GM10266 (cell line): Measurements from ENCODE around the gene AGPAT1.
"Not testable (repeated sequence)": the region's sequence is repeated elsewhere in the genome, so short reads cannot be mapped to it uniquely, and the experiment has no call there.

Source experiments
- DNase-seq: peaks from one replicate; pipeline ENCODE4 v3.0.0; 2012; ENCODE audit errors: extremely low spot score
- CTCF ChIP-seq: IDR thresholded peaks from 2 replicates; pipeline ENCODE4 v1.5.1; 2012; ENCODE audit warnings: mild to moderate bottlenecking, low read depth; ENCODE audit not compliant: control insufficient read depth, insufficient read depth; ENCODE audit errors: missing control alignments

AGPAT1 gene

GRCh38 chr6:32187009-32187709 is 11.3 kb upstream of the AGPAT1 start:
- no peak for DNase-seq
- TF ChIP-seq CTCF: no peak

GRCh38 chr6:32186151-32186840 is 10.4 kb upstream of the AGPAT1 start:
- DNase-seq: not testable (repeated sequence)

- DNase-seq: not testable (repeated sequence)
These were observed 9.8 kb upstream of the AGPAT1 start for GRCh38 chr6:32185681-32186131.

- TF ChIP-seq CTCF: no peak
- no peak for DNase-seq
These were observed 8.3 kb upstream of the AGPAT1 start, which contains the start of gene AGER for GRCh38 chr6:32184084-32184640. AGER (minus strand) TSS chr6:32184253; CDS start chr6:32184222, 31 bp downstream.

- no peak for TF ChIP-seq CTCF
- DNase-seq: no peak
These were observed 7.7 kb upstream of the AGPAT1 start for GRCh38 chr6:32183483-32184083.

- DNase-seq: no peak
- no peak for TF ChIP-seq CTCF
These were observed 7.1 kb upstream of the AGPAT1 start for GRCh38 chr6:32183030-32183429.

- no peak for TF ChIP-seq CTCF
These were observed 6.7 kb upstream of the AGPAT1 start for GRCh38 chr6:32182555-32182981.

More at GRCh38 chr6:32182555-32182981, 6.7 kb upstream of the AGPAT1 start:
- no peak for DNase-seq
